ENCODE results near the gene SRC. TPM values are rescaled to one million over a fixed set of nuclear protein-coding genes. Genes with fewer than 3 reads are reported as not detected.

Gene SRC
- total RNA-seq, 1 donor from 2014 or later = 25.1 TPM

DNA sequence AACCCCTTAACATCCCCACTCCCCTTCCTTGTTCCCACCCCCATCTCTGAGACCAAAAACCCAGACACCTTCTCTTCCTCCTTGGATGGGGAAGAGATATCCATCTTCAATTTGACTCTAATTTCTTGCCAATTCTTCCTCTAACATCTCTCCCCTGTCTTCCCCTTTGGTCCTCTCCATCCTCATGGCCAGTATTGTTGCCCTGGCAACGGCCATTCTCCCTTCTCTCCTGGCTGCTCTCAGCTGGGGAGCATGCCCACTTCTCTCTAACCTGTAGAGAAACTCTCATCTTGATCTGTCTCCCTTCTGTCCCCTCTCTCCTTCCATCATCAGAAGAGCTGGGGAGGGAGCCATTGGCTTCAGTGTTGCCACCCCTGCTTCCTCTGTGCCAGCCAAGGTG is 86.7 kb downstream of the SRC start:
- Mint-ChIP-seq H3K27ac (ENCODE audit: unreplicated experiment) (no peak overlapping the region), H3K4me3 (ENCODE audit: unreplicated experiment) (no peak overlapping the region), H3K4me1 (ENCODE audit: low read depth) (no peaks in the 10 kb centered on the region), H3K9me3 (ENCODE audit: low read depth) (no peaks in the 10 kb centered on the region), H3K36me3 (ENCODE audit: low read depth) (no peaks in the 10 kb centered on the region), H3K27me3 (ENCODE audit: low read depth) (peaks cover 4% of the 10 kb centered on the region)
- TF ChIP-seq, protein P1, sequence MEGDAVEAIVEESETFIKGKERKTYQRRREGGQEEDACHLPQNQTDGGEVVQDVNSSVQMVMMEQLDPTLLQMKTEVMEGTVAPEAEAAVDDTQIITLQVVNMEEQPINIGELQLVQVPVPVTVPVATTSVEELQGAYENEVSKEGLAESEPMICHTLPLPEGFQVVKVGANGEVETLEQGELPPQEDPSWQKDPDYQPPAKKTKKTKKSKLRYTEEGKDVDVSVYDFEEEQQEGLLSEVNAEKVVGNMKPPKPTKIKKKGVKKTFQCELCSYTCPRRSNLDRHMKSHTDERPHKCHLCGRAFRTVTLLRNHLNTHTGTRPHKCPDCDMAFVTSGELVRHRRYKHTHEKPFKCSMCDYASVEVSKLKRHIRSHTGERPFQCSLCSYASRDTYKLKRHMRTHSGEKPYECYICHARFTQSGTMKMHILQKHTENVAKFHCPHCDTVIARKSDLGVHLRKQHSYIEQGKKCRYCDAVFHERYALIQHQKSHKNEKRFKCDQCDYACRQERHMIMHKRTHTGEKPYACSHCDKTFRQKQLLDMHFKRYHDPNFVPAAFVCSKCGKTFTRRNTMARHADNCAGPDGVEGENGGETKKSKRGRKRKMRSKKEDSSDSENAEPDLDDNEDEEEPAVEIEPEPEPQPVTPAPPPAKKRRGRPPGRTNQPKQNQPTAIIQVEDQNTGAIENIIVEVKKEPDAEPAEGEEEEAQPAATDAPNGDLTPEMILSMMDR (IDR thresholded peaks at IDR 0.05) = no peak
- no peak for DNase-seq (ENCODE audit: low spot score)

DNA sequence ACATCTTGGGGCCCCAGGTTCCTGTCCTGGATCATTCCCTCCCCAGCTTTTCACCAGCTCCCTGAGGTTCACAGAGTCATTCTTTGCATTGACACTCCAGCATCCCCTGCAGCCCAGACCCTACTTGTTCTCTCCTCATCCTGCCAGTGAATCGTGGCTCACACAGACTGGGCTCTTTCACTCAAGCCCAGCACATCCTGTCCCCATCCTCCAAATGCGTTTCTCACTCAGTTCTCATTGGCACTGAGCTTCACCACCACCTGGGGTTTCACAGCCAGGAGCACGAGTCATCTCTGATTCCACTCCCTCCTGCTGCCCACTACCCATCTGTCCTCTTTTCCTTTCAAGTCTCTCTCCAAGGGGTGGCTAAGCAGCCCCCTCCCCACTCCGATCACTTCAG is 89.7 kb downstream of the SRC start:
- DNase-seq (ENCODE audit: low spot score) = peak; percentile 13
- TF ChIP-seq, protein P1 (IDR thresholded peaks at IDR 0.05) = no peak
- Mint-ChIP-seq H3K9me3 (ENCODE audit: low read depth) (no peaks in the 10 kb centered on the region), H3K4me3 (ENCODE audit: unreplicated experiment) (no peak overlapping the region), H3K4me1 (ENCODE audit: low read depth) (no peaks in the 10 kb centered on the region), H3K27ac (ENCODE audit: unreplicated experiment) (no peak overlapping the region), H3K36me3 (ENCODE audit: low read depth) (no peaks in the 10 kb centered on the region), H3K27me3 (ENCODE audit: low read depth) (peaks cover 14% of the 10 kb centered on the region)

DNA sequence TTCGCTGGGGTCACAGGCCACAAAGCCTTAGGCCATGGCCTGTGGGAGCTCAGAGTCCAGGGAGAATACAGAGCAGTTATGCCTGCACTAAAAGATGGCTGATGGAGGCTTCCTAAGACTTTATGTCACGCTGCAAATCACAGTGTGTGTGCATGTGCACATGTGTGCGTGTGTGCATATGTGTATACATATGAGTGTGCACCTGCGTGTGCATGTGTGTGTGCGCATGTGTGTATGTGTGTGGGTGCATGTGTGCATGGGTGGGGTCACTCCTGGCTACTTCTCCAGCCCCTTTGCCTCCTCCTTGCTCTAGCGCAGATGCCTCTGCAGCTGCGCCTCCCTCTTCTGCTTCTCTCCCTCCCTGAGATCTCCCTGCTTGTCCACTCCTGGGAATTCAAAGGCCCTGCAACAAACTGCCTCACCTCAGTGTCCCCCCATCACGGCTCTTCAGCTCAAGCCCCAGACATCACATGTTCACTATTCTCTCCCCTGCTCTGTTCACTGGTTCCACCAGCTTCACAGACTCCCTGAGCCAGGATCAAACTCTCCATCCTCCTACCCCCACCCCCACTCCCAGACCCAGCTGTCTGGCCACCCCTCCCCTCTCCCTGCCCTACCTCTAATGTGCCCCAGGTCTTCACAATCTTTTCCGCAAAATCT is 90.7 kb downstream of the SRC start:
- no peak overlapping the region for H3K27ac Mint-ChIP-seq (ENCODE audit: unreplicated experiment)
- no peaks in the 10 kb centered on the region for H3K4me1 Mint-ChIP-seq (ENCODE audit: low read depth)
- no peaks in the 10 kb centered on the region for H3K9me3 Mint-ChIP-seq (ENCODE audit: low read depth)
- no peak overlapping the region for H3K4me3 Mint-ChIP-seq (ENCODE audit: unreplicated experiment)
- peak; percentile 27 for DNase-seq (ENCODE audit: low spot score)
- no peaks in the 10 kb centered on the region for H3K36me3 Mint-ChIP-seq (ENCODE audit: low read depth)
- TF ChIP-seq, protein P1 (IDR thresholded peaks at IDR 0.05) = no peak
- H3K27me3 Mint-ChIP-seq (ENCODE audit: low read depth) = peaks cover 14% of the 10 kb centered on the region

DNA sequence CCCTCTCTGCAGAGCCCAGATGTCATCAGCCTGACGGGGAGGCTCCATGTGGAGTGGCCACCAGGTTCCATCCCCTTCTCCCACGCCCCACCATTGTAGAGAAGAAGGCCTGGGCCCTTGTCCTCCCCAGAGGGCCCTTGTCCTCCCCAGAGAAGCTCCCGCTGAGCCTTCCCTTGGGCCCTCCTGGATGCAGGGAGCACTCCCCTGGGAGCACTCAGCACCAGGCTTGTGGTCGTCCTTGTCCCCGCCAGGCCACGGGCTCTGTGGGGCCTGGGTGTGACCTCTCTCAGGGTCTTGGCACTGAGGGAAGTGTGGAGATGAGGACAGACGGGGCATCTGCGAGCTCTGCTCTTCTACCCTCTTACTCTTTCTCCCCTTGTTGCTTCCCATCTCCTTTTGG is 91.7 kb downstream of the SRC start:
- Mint-ChIP-seq H3K27me3 (ENCODE audit: low read depth) (peaks cover 14% of the 10 kb centered on the region), H3K4me1 (ENCODE audit: low read depth) (no peaks in the 10 kb centered on the region), H3K4me3 (ENCODE audit: unreplicated experiment) (no peak overlapping the region), H3K36me3 (ENCODE audit: low read depth) (no peaks in the 10 kb centered on the region), H3K9me3 (ENCODE audit: low read depth) (no peaks in the 10 kb centered on the region), H3K27ac (ENCODE audit: unreplicated experiment) (no peak overlapping the region)
- DNase-seq (ENCODE audit: low spot score) = no peak
- TF ChIP-seq, protein P1 (IDR thresholded peaks at IDR 0.05) = no peak

DNA sequence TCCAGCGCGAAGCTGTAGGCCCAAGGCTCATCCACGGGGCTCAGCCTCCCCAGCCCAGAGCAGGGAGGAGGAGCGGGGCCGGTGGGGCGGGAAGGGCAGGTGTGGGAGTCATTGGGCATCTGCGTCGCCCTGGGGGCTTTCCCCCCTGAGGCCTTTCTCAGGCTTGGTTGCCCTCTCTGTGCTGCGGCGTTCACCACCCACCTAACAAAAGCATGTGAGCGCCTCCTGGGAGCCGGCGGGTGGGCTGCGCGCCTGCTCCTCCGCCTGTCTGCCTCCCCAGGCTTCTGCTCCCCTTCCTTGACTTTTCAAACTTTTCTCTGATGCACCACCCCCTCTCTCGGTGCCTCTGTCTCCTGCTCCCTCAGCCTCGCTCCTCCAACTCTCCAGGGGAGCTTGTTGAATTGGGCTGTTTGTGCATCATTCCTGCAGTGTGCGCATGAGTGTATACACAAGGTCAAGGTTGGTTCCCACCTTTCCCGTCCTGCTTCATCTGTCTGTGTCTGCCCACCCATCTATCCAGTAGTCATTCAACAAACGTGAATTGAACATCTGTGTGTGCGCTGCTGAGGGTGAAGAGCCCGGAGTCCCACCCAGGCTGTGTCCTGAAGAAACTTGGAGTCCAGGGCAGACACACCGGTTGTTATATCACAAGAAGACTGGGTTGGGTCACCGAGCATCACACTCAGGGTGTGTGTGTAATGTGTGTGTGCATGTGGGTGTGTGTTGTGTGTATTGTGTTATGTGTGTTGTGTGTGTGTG is 92.7 kb downstream of the SRC start:
- no peaks in the 10 kb centered on the region for H3K4me1 Mint-ChIP-seq (ENCODE audit: low read depth)
- H3K27me3 Mint-ChIP-seq (ENCODE audit: low read depth) = peaks cover 14% of the 10 kb centered on the region
- no peak for DNase-seq (ENCODE audit: low spot score)
- H3K27ac Mint-ChIP-seq (ENCODE audit: unreplicated experiment) = no peak overlapping the region
- H3K4me3 Mint-ChIP-seq (ENCODE audit: unreplicated experiment) = no peak overlapping the region
- H3K36me3 Mint-ChIP-seq (ENCODE audit: low read depth) = no peaks in the 10 kb centered on the region
- H3K9me3 Mint-ChIP-seq (ENCODE audit: low read depth) = no peaks in the 10 kb centered on the region
- TF ChIP-seq, protein P1 (IDR thresholded peaks at IDR 0.05) = no peak

Data from chondrocyte (in vitro differentiated cells).